22Rv1 (cell line): ENCODE data around the gene UBAP1L.

ENCODE experiments used
- H3K27ac ChIP-seq: fragments of 450-650 bp; 2 replicates; pipeline ENCODE4 v1.5.1; 2017
- ZFX ChIP-seq: fragments of 450-650 bp; IDR thresholded peaks from 2 replicates; pipeline ENCODE4 v1.6.1; 2017; ENCODE audit warnings: antibody characterized with exemption, borderline replicate concordance
- TF ChIP-seq, protein P1 (sequence below): fragments of 450-650 bp; IDR thresholded peaks from 2 replicates; pipeline ENCODE4 v1.5.1; 2017; ENCODE audit warnings: mild to moderate bottlenecking

The UBAP1L gene

DNA sequence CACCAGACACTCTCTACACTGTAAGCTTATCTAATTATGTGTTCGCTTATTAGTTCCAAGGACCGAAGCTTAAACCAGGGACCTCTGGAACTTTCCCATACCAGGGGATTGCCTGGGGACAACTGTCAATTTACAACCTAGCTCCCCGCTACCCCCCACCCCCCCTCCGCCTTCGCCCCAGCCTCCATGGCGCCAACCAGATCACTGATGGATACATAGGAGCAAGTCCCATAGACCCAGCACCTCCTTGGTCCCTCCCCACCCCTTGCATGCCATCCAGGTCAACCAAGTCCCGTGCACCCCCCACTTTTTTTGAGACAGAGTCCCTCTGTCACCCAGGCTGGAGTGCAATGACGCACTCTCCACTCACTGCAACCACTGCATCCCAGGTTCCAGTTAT lies 19.5 kb upstream of the UBAP1L start:
- H3K27ac ChIP-seq, result no peak overlapping the region
- TF ChIP-seq ZFX, result no peak
- TF ChIP-seq, protein P1, sequence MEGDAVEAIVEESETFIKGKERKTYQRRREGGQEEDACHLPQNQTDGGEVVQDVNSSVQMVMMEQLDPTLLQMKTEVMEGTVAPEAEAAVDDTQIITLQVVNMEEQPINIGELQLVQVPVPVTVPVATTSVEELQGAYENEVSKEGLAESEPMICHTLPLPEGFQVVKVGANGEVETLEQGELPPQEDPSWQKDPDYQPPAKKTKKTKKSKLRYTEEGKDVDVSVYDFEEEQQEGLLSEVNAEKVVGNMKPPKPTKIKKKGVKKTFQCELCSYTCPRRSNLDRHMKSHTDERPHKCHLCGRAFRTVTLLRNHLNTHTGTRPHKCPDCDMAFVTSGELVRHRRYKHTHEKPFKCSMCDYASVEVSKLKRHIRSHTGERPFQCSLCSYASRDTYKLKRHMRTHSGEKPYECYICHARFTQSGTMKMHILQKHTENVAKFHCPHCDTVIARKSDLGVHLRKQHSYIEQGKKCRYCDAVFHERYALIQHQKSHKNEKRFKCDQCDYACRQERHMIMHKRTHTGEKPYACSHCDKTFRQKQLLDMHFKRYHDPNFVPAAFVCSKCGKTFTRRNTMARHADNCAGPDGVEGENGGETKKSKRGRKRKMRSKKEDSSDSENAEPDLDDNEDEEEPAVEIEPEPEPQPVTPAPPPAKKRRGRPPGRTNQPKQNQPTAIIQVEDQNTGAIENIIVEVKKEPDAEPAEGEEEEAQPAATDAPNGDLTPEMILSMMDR, result no peak

DNA sequence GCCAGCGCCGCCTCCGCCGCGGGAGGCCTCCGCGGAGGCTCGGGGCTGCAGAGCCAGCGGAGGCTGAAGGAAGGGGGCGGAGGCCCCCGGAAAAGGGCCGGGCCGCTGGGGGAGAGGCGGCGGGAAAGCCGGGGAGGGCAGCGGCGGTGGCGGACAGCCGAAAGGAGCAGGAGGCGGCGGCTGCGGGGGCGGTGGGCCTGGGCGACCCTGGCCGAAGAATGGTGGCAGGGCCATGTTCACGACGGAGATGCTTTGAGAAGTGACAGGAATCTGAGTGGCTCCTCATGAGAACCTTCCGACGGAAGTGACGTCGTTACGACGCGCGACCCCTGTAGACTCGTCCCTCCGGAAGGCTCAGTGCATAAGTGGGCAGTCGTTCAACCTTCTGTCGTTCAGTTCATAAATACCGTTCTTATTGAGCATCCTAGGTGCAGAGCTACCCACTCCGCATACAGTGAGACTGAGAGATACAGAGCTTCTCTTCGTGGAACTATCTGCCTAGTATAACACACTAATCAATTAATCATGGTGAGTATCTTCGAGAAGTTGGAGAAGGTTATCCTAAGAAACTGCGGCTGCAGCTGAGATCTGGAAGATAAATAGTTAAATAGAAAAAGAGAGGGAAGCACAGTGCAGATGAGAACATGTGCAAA lies 18.7 kb upstream of the UBAP1L start, which contains the start of gene PDCD7:
Gene PDCD7 (minus strand): TSS at position 261 of the 653 bp plus-strand sequence. CDS start 27 bp downstream, at position 234.
- peak; percentile 26; the same call in 1 of the 2 replicates for TF ChIP-seq ZFX
- TF ChIP-seq, protein P1, result no peak
- peak within 1 kb of the TSS; percentile 87 for H3K27ac ChIP-seq

DNA sequence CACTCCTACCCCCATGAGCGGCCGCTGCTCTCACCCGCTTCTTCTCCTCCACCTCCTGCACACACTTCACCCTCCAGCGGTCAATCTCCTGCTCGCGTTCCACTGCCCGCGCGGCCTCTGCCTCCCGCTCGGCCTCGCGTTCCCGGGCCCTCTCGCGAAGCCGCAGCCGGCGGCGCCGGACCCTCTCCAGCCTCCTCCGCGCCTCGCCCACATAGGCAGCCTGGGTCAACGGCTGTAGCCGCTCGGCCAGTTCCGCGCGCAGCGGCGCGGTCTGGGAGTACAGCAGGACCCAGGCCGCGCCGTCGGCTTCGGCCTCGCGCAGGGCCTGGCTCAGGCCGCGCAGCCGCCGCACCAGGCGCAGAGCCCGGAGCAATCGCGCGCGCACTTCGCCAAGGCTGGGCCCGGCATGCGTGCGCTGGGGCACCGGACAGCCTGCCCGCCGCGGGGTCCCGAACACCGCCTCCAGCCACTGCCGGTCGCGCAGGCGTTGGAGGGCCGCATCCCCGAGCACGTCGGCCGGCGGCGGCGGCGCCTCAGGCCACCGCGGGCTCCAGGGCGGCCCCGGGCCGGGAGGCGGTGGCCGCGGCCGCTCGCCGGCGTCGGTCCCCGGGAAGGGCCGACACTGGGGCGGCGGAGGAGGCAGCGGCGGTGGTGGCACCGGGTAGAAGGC lies 18.0 kb upstream of the UBAP1L start:
- peak overlapping the region; percentile 87 for H3K27ac ChIP-seq
- peak; percentile 93 for TF ChIP-seq ZFX
- TF ChIP-seq, protein P1, result no peak

DNA sequence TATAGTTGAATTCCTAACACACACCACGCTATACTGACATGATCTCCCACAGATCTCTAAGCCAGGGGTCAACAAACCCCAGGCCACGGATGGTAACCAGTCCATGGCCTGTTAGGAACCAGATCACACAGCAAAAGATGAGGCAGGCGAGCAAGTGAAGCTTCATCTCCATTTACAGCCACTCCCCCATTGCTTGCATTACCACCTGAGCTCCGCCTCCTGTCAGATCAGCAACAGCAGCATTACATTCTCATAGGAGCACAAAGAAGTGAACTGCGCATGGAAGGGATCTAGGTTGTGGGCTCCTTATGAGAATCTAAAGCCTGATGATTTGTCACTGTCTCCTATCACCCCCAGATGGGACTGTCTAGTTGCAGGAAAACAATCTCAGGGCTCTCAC lies 15.9 kb upstream of the UBAP1L start:
- no peak overlapping the region for H3K27ac ChIP-seq
- TF ChIP-seq, protein P1, result no peak
- TF ChIP-seq ZFX, result no peak

DNA sequence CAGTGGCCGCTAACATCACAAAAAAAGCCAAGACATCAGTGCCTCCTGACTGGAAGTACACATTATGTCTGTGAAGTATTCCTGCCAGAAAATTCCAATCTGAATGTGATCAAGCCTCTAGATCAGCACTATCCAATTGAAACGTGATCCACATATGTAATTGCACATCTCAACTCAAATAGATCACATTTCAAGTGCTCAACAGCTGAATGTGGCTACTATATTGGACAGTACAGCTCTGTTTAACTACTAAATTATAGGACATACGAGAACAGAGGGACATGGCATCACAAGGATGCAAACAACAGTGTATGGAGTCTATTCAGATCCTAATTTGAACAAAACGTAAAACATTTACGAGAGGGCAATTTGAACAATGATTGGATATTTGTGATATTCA lies 542 bp upstream of the UBAP1L start:
- H3K27ac ChIP-seq, result no peak overlapping the region
- TF ChIP-seq ZFX, result no peak
- TF ChIP-seq, protein P1, result no peak

DNA sequence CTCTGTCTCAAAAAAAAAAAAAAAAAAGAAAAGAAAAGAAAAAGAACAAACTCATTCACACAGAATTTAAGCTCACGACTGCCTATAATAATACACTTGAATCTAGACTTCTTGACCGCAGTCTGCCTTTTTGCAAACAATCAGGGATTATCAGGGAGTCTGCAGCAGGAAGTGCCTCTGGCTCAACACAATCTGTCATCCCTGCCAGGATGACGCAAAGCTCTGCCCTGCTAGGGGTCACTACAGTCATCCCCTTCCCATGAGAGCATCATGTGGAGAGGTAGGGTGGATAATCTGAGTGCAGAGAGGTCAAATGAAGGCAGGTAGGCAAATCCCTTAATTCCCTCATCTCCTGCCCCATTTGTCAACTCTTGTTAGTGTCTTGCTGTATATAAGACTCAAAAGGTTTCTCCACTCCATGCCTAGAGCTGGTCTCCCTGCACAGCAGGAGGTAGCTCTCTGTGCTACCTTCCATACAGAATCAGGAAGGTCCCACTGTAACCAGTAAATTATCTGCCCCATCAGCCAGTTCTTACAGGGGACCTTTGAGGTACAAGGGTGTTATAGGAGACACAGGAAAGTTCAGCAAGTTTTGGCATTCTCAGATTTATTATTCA lies 4.2 kb downstream of the UBAP1L start:
- TF ChIP-seq ZFX, result no peak
- TF ChIP-seq, protein P1, result no peak
- no peak overlapping the region for H3K27ac ChIP-seq

DNA sequence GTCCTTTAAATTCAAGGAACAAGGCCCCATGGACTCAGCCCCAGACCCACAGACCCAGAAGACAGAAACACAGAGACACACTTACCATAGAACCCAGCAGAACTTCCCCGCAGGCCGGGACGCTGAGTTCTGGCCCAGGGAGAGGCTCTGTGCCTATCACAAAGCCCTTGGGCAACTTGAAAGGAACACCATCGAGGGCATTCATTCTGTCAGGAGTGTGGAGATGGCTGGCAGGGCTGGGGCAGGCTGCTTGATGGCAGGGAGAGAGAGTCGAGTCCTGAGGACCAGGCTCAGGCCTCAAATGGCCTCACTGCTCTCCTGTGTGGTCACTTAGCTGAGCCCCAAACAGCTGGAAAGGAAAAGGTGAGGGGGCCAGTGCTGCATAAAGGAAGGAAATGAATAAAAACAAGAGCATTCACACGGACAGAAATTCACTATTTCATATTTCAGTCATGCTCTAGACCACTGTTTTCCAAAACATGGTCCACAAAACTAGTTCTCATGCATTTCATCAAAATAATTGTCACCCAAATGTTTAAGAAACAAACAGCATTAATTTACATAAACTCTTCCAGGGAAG lies 8.9 kb downstream of the UBAP1L start:
- H3K27ac ChIP-seq, result no peak overlapping the region
- TF ChIP-seq, protein P1, result no peak
- TF ChIP-seq ZFX, result no peak
